ENCODE results near the gene TRIO.

DNA sequence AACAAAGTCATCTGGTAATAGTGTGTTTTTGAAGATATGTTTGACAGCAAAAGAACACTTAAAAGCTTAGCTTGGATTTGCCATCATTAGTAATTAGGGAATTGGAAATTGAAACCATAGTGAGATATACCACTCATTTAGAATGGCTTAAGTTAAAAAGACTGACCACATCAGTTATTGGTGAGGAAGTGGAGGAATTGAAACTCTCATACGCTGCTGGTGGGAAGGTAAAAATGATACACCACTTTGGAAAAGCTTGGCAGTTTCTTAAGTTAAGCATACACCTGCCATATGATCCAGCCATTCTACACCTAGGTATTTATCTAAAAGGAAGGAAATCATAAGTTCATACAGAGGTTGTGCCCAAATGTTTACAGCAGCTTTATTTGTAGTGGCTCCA is 213.2 kb downstream of the TRIO start:
- TF ChIP-seq, protein P1, sequence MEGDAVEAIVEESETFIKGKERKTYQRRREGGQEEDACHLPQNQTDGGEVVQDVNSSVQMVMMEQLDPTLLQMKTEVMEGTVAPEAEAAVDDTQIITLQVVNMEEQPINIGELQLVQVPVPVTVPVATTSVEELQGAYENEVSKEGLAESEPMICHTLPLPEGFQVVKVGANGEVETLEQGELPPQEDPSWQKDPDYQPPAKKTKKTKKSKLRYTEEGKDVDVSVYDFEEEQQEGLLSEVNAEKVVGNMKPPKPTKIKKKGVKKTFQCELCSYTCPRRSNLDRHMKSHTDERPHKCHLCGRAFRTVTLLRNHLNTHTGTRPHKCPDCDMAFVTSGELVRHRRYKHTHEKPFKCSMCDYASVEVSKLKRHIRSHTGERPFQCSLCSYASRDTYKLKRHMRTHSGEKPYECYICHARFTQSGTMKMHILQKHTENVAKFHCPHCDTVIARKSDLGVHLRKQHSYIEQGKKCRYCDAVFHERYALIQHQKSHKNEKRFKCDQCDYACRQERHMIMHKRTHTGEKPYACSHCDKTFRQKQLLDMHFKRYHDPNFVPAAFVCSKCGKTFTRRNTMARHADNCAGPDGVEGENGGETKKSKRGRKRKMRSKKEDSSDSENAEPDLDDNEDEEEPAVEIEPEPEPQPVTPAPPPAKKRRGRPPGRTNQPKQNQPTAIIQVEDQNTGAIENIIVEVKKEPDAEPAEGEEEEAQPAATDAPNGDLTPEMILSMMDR (IDR thresholded peaks at IDR 0.05; ENCODE audit: extremely low read depth in 1 of 2, insufficient read depth in 1 of 2, low read depth in 1 of 2, low read length in 2 of 2), result no peak
- TF ChIP-seq, protein P2, sequence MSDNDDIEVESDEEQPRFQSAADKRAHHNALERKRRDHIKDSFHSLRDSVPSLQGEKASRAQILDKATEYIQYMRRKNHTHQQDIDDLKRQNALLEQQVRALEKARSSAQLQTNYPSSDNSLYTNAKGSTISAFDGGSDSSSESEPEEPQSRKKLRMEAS (IDR thresholded peaks at IDR 0.05; ENCODE audit: insufficient read depth, insufficient read length), result no peak
- TF ChIP-seq POLR2AphosphoS5 (IDR thresholded peaks at IDR 0.05; ENCODE audit: insufficient read depth, low read depth, low read length) (no peak), EZH2 (IDR thresholded peaks at IDR 0.05; ENCODE audit: borderline replicate concordance, low read depth, low read length, severe bottlenecking) (no peak), POLR2A (IDR thresholded peaks at IDR 0.05; ENCODE audit: low read depth, low read length) (no peak), JUN (IDR thresholded peaks at IDR 0.05; ENCODE audit: borderline replicate concordance, insufficient read depth, insufficient read length, low read depth) (no peak), FOS (IDR thresholded peaks at IDR 0.05; ENCODE audit: borderline replicate concordance, insufficient read depth, low read length) (no peak), MYC (IDR thresholded peaks at IDR 0.05; ENCODE audit: low read depth, low read length) (no peak), GATA2 (IDR thresholded peaks at IDR 0.05; ENCODE audit: insufficient read depth, insufficient read length, low read depth, low read length) (no peak)
